ENCODE results near the gene DENND2A.
"Not testable (repeated sequence)": the region's sequence is repeated elsewhere in the genome, so short reads cannot be mapped to it uniquely, and the experiment has no call there.

DENND2A gene

DNA sequence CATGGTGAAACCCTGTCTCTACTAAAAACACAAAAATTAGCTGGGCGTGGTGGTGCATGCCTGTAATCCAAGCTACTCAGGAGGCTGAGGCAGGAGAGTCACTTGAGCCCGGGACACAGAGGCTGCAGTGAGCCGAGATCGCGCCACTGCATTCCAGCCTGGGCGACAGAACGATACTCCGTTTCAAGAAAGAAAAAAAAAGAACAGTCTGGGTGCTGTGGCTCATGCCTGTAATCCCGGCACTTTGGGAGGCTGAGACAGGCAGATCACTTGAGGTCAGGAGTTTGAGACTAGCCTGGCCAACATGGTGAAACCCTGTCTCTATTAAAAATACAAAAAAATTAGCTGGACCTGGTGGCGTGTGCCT is 15.4 kb downstream of the DENND2A start:
- peaks cover 48% of the 10 kb centered on the region for H3K4me1 ChIP-seq (ENCODE audit: insufficient read depth, low read length)
- H3K9me3 ChIP-seq (ENCODE audit: control insufficient read depth, insufficient read depth, low read length); H3K9ac ChIP-seq (ENCODE audit: low read depth, low read length); H3K36me3 ChIP-seq (ENCODE audit: insufficient read depth, low read length): not testable (repeated sequence)

DNA sequence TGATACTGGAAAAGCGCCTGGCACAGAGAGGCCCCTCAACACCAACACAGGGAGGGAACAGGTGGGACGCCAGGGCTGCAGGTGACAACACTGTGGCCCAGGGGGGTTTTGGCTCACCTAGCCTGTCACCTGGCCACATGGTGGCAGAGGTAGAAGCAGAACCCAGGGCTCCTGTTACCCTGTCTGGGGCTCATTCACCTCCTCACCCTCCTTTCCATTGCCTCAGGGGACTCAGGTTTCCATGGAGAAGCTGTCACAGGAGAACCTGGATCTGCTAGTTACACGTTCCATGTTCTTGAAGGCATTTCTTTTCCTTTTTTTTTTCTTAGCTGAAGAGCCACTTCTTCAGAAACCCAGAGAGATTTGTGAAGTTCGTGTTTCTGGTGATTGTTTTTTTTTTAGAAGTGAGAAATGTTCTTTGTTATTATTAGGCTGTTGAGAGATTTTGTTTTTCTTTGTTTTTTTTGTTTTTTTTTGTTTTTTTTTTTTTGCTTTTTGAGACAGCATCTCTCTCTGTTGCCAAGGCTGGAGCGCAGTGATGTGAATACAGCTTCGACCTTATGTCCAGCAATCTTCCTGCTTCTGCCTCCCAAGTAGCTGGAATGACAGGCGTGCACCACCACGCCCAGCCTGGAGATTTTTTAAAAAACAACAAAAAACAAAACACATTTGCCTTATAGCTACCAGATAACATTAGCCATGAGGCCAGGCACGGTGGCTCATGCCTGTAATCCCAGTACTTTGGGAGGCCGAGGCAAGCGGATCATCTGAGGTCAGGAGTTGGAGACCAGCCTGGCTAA is 16.0 kb downstream of the DENND2A start:
- H3K4me1 ChIP-seq (ENCODE audit: insufficient read depth, low read length) = peaks cover 48% of the 10 kb centered on the region
- H3K9me3 ChIP-seq (ENCODE audit: control insufficient read depth, insufficient read depth, low read length) = no peaks in the 10 kb centered on the region
- H3K36me3 ChIP-seq (ENCODE audit: insufficient read depth, low read length) = peaks cover 4% of the 10 kb centered on the region
- no peak overlapping the region for H3K9ac ChIP-seq (ENCODE audit: low read depth, low read length)

GRCh38 chr7:140623980-140624379 is 16.6 kb downstream of the DENND2A start:
- Histone ChIP-seq H3K9ac (ENCODE audit: low read depth, low read length) (no peak overlapping the region), H3K4me1 (ENCODE audit: insufficient read depth, low read length) (peaks cover 43% of the 10 kb centered on the region), H3K36me3 (ENCODE audit: insufficient read depth, low read length) (peaks cover 4% of the 10 kb centered on the region), H3K9me3 (ENCODE audit: control insufficient read depth, insufficient read depth, low read length) (no peaks in the 10 kb centered on the region)

- Histone ChIP-seq H3K4me1 (ENCODE audit: insufficient read depth, low read length) (peaks cover 27% of the 10 kb centered on the region), H3K9me3 (ENCODE audit: control insufficient read depth, insufficient read depth, low read length) (no peaks in the 10 kb centered on the region), H3K36me3 (ENCODE audit: insufficient read depth, low read length) (peaks cover 4% of the 10 kb centered on the region), H3K9ac (ENCODE audit: low read depth, low read length) (no peak overlapping the region)
Measured at GRCh38 chr7:140621401-140622021, 19.1 kb downstream of the DENND2A start.

DNA sequence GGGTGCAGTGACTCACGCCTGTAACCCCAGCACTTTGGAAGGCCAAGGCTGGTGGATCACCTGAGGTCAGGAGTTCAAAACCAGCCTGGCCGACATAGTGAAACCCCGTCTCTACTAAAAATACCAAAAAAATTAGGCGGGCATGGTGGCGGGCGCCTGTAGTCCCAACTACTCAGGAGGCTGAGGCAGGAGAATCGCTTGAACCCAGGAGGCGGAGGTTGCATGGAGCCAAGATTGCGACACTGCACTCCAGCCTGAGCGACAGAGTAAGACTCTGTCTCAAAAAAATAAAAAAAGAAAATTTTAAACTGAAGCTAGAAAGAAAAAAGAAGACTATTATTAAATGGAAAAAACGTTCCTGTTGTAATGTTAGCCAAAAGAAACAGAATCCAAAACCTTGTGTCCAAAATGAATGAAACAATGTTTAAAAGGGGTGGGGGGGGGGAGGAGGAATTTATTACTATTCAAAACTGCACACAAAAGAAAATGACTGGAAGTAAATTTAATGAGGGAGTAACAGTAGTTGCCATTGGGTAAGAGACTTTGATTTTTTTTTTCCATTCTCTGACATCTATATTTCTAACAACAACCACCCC is 20.6 kb downstream of the DENND2A start:
- H3K9ac ChIP-seq (ENCODE audit: low read depth, low read length) = not testable (repeated sequence)

GRCh38 chr7:140619176-140619575 is 21.4 kb downstream of the DENND2A start:
- peaks cover 4% of the 10 kb centered on the region for H3K36me3 ChIP-seq (ENCODE audit: insufficient read depth, low read length)

More for the DNA sequence above, 20.6 kb downstream of the DENND2A start:
- H3K9me3 ChIP-seq (ENCODE audit: control insufficient read depth, insufficient read depth, low read length); H3K36me3 ChIP-seq (ENCODE audit: insufficient read depth, low read length): not testable (repeated sequence)
- peaks cover 17% of the 10 kb centered on the region for H3K4me1 ChIP-seq (ENCODE audit: insufficient read depth, low read length)

GRCh38 chr7:140618306-140618705 is 22.3 kb downstream of the DENND2A start:
- Histone ChIP-seq H3K4me1 (ENCODE audit: insufficient read depth, low read length) (peaks cover 4% of the 10 kb centered on the region; the same call in 1 of the 2 replicates), H3K9me3 (ENCODE audit: control insufficient read depth, insufficient read depth, low read length) (no peaks in the 10 kb centered on the region), H3K9ac (ENCODE audit: low read depth, low read length) (no peak overlapping the region), H3K36me3 (ENCODE audit: insufficient read depth, low read length) (no peaks in the 10 kb centered on the region; the same call in 1 of the 2 replicates)

More at GRCh38 chr7:140619176-140619575, 21.4 kb downstream of the DENND2A start:
- peaks cover 10% of the 10 kb centered on the region for H3K4me1 ChIP-seq (ENCODE audit: insufficient read depth, low read length)
- H3K9me3 ChIP-seq (ENCODE audit: control insufficient read depth, insufficient read depth, low read length) = no peaks in the 10 kb centered on the region
- H3K9ac ChIP-seq (ENCODE audit: low read depth, low read length) = no peak overlapping the region

GRCh38 chr7:140617081-140617480 is 23.5 kb downstream of the DENND2A start:
- Histone ChIP-seq H3K9me3 (ENCODE audit: control insufficient read depth, insufficient read depth, low read length) (no peaks in the 10 kb centered on the region), H3K36me3 (ENCODE audit: insufficient read depth, low read length) (no peaks in the 10 kb centered on the region), H3K9ac (ENCODE audit: low read depth, low read length) (no peak overlapping the region), H3K4me1 (ENCODE audit: insufficient read depth, low read length) (peaks cover 4% of the 10 kb centered on the region; the same call in 1 of the 2 replicates)

DNA sequence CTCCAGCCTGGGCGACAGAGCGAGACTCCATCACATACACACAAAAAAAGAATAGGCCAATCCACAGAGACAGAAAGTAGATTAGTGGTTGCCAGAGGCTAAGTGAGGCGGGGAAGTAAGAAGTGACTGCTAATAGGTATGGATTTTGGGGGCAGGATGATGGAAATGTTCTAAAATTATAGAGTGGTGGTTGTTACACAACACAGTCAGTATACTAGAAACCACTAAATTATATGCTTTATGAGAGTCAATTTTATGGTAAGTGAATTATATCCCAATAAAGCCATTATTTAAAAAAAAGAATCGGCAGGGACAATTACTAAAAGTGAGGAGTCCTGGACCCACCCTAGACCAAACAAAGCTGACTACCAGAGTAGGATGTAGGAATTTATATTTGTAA is 24.3 kb downstream of the DENND2A start:
- Histone ChIP-seq H3K36me3 (ENCODE audit: insufficient read depth, low read length) (no peaks in the 10 kb centered on the region), H3K9ac (ENCODE audit: low read depth, low read length) (no peak overlapping the region)

DNA sequence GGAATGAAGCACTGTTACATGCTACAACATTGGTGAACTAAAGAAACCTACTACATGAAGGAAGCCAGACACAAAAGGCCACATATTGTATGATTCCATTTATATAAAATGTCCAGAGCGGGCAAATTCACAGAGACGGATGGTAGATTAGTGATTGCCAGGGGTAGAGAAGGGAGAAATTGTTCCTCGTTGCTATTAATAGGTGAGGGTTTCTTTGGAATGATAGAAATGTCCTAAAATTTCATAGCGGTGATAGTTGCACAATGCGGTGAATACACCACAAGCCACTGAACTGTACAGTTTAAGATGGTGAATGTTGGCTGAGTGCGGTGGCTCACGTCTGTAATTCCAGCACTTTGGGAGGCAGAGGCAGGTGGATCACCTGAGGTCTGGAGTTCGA is 29.0 kb downstream of the DENND2A start:
- Histone ChIP-seq H3K9ac (ENCODE audit: low read depth, low read length) (no peak overlapping the region), H3K9me3 (ENCODE audit: control insufficient read depth, insufficient read depth, low read length) (no peaks in the 10 kb centered on the region), H3K4me1 (ENCODE audit: insufficient read depth, low read length) (no peaks in the 10 kb centered on the region), H3K36me3 (ENCODE audit: insufficient read depth, low read length) (no peaks in the 10 kb centered on the region; the same call in 1 of the 2 replicates)

More for the DNA sequence above, 24.3 kb downstream of the DENND2A start:
- H3K9me3 ChIP-seq (ENCODE audit: control insufficient read depth, insufficient read depth, low read length) = no peaks in the 10 kb centered on the region
- no peaks in the 10 kb centered on the region for H3K4me1 ChIP-seq (ENCODE audit: insufficient read depth, low read length)

GRCh38 chr7:140610204-140611165 is 30.1 kb downstream of the DENND2A start:
- Histone ChIP-seq H3K9ac (ENCODE audit: low read depth, low read length) (no peak overlapping the region), H3K9me3 (ENCODE audit: control insufficient read depth, insufficient read depth, low read length) (no peaks in the 10 kb centered on the region), H3K4me1 (ENCODE audit: insufficient read depth, low read length) (no peaks in the 10 kb centered on the region; the same call in 1 of the 2 replicates), H3K36me3 (ENCODE audit: insufficient read depth, low read length) (no peaks in the 10 kb centered on the region; the same call in 1 of the 2 replicates)

- H3K4me1 ChIP-seq (ENCODE audit: insufficient read depth, low read length) = peaks cover 6% of the 10 kb centered on the region; the same call in 1 of the 2 replicates
Measured at GRCh38 chr7:140609646-140610045, 31.0 kb downstream of the DENND2A start.

GRCh38 chr7:140607441-140607989 is 33.1 kb downstream of the DENND2A start:
- H3K36me3 ChIP-seq (ENCODE audit: insufficient read depth, low read length) = no peaks in the 10 kb centered on the region; the same call in 1 of the 2 replicates
- H3K4me1 ChIP-seq (ENCODE audit: insufficient read depth, low read length) = peaks cover 9% of the 10 kb centered on the region
- no peak overlapping the region for H3K9ac ChIP-seq (ENCODE audit: low read depth, low read length)
- no peaks in the 10 kb centered on the region for H3K9me3 ChIP-seq (ENCODE audit: control insufficient read depth, insufficient read depth, low read length)

More at GRCh38 chr7:140609646-140610045, 31.0 kb downstream of the DENND2A start:
- Histone ChIP-seq H3K9ac (ENCODE audit: low read depth, low read length) (no peak overlapping the region), H3K36me3 (ENCODE audit: insufficient read depth, low read length) (no peaks in the 10 kb centered on the region; the same call in 1 of the 2 replicates), H3K9me3 (ENCODE audit: control insufficient read depth, insufficient read depth, low read length) (no peaks in the 10 kb centered on the region)
